HUES6 (cell line): Measurements from ENCODE around the gene DNAH8.

Source experiments
- H3K27ac ChIP-seq: 2 replicates; pipeline ENCODE4 v1.7.0; 2013; ENCODE audit warnings: low read depth, mild to moderate bottlenecking, low read length, inconsistent platforms
- H3K27me3 ChIP-seq: 2 replicates; pipeline ENCODE4 v1.6.1; 2013; ENCODE audit warnings: low read length; ENCODE audit not compliant: control insufficient read depth, insufficient read depth
- H3K36me3 ChIP-seq: 2 replicates; pipeline ENCODE4 v1.6.1; 2013; ENCODE audit warnings: low read length; ENCODE audit not compliant: control insufficient read depth, insufficient read depth
- H3K4me1 ChIP-seq: 2 replicates; pipeline ENCODE4 v1.6.1; 2013; ENCODE audit warnings: low read length; ENCODE audit not compliant: control insufficient read depth, insufficient read depth
- H3K4me3 ChIP-seq: 2 replicates; pipeline ENCODE4 v1.5.1; 2013; ENCODE audit warnings: low read depth, low read length
- H3K9ac ChIP-seq: one replicate; pipeline ENCODE4 v1.6.1; 2013; ENCODE audit warnings: mild to moderate bottlenecking, low read length
- H3K9me3 ChIP-seq: 2 replicates; pipeline ENCODE4 v1.6.1; 2013; ENCODE audit warnings: low read depth, low read length; ENCODE audit not compliant: control insufficient read depth, insufficient read depth

The DNAH8 gene

GRCh38 chr6:38843798-38844197 is 128.7 kb downstream of the DNAH8 start:
- no peaks in the 10 kb centered on the region for H3K9me3 ChIP-seq
- H3K9ac ChIP-seq: no peak overlapping the region
- no peaks in the 10 kb centered on the region for H3K36me3 ChIP-seq
- no peaks in the 10 kb centered on the region for H3K27me3 ChIP-seq
- no peaks in the 10 kb centered on the region for H3K4me1 ChIP-seq
- no peak overlapping the region for H3K4me3 ChIP-seq
- H3K27ac ChIP-seq: no peak overlapping the region

- Histone ChIP-seq H3K27me3 (no peaks in the 10 kb centered on the region), H3K9ac (no peak overlapping the region), H3K4me1 (no peaks in the 10 kb centered on the region), H3K27ac (no peak overlapping the region), H3K36me3 (no peaks in the 10 kb centered on the region), H3K9me3 (no peaks in the 10 kb centered on the region), H3K4me3 (no peak overlapping the region)
Observed at GRCh38 chr6:38845931-38846330, 130.8 kb downstream of the DNAH8 start.

DNA sequence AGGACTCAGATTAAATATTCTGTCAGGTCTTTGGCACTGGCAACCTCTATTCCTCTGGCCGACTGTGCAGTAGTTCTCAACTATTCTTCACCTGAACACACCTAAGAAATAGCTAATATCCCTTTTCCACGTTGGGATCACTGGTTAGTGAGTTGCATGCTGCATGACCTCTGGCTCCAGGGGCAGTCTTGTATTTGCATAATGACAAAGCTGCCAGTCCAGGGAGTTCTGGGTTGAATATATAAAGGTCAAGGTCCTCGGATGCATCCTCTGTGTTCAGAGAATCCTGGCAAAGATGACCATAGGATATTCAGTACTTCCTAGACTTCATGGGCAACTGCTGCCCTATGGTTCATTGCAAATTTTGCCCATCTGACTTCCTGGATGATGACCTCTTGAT is 131.2 kb downstream of the DNAH8 start:
- Histone ChIP-seq H3K27ac (no peak overlapping the region), H3K9ac (no peak overlapping the region), H3K27me3 (no peaks in the 10 kb centered on the region), H3K4me1 (no peaks in the 10 kb centered on the region), H3K4me3 (no peak overlapping the region), H3K9me3 (no peaks in the 10 kb centered on the region), H3K36me3 (no peaks in the 10 kb centered on the region)

GRCh38 chr6:38846844-38847243 is 131.7 kb downstream of the DNAH8 start:
- no peaks in the 10 kb centered on the region for H3K9me3 ChIP-seq
- no peak overlapping the region for H3K27ac ChIP-seq
- no peak overlapping the region for H3K9ac ChIP-seq
- H3K36me3 ChIP-seq: no peaks in the 10 kb centered on the region
- no peak overlapping the region for H3K4me3 ChIP-seq
- no peaks in the 10 kb centered on the region for H3K27me3 ChIP-seq
- no peaks in the 10 kb centered on the region for H3K4me1 ChIP-seq

DNA sequence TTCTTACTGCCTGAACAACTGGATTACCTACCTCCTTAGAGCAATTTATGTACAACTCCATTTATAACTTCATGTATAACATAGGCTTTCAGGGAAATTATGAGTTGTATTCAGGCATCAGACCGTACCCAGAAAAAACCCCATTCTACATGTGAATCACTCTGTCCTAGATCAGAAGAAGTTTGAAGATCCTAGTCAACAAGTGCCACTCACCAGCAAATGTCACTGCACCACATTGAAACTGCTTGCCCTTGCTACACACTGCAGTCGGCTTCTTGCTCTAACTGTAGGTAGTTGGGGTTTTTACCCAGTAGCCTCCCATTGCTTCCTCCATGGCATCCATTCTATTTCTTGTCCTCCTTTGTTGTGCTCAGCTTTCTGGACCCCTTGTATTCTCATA is 132.4 kb downstream of the DNAH8 start:
- H3K36me3 ChIP-seq: no peaks in the 10 kb centered on the region

GRCh38 chr6:38848760-38849159 is 133.6 kb downstream of the DNAH8 start:
- Histone ChIP-seq H3K9ac (no peak overlapping the region), H3K4me1 (peaks cover 3% of the 10 kb centered on the region; the same call in 1 of the 2 replicates), H3K27me3 (no peaks in the 10 kb centered on the region), H3K27ac (no peak overlapping the region), H3K36me3 (no peaks in the 10 kb centered on the region), H3K4me3 (no peak overlapping the region), H3K9me3 (no peaks in the 10 kb centered on the region)

More for the DNA sequence above, 132.4 kb downstream of the DNAH8 start:
- H3K27ac ChIP-seq: no peak overlapping the region
- H3K4me3 ChIP-seq: no peak overlapping the region
- no peaks in the 10 kb centered on the region for H3K9me3 ChIP-seq
- H3K27me3 ChIP-seq: no peaks in the 10 kb centered on the region
- no peak overlapping the region for H3K9ac ChIP-seq
- H3K4me1 ChIP-seq: no peaks in the 10 kb centered on the region

DNA sequence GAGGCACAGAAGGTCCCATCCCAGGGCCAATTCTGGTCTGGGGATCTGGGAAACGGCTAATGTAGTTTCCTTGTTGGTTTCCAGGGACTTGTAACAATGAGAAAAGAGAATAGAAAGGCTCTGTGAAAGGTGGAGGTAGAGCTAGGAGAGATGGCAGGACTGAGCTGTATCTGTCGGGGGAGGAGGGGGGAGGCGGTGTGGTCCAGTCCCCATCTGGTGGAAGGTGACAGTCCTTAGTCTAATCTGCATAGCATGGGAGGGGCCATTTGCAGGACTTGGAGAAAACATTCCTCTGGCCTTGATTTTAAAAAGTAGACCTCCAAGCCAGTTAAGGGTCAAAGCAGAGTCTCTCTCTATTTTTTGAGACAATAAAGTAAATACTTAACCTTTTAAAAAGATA is 137.1 kb downstream of the DNAH8 start:
- Histone ChIP-seq H3K27me3 (no peaks in the 10 kb centered on the region), H3K27ac (no peak overlapping the region), H3K4me3 (no peak overlapping the region), H3K9ac (no peak overlapping the region), H3K4me1 (peaks cover 3% of the 10 kb centered on the region; the same call in 1 of the 2 replicates), H3K36me3 (no peaks in the 10 kb centered on the region), H3K9me3 (no peaks in the 10 kb centered on the region)

- H3K27ac ChIP-seq: no peak overlapping the region
Observed at GRCh38 chr6:38853236-38853635, 138.1 kb downstream of the DNAH8 start.

GRCh38 chr6:38856492-38856891 is 141.4 kb downstream of the DNAH8 start:
- Histone ChIP-seq H3K4me3 (no peak overlapping the region), H3K27ac (no peak overlapping the region), H3K27me3 (no peaks in the 10 kb centered on the region)

More at GRCh38 chr6:38853236-38853635, 138.1 kb downstream of the DNAH8 start:
- Histone ChIP-seq H3K27me3 (no peaks in the 10 kb centered on the region), H3K9ac (no peak overlapping the region), H3K9me3 (no peaks in the 10 kb centered on the region), H3K4me3 (no peak overlapping the region), H3K4me1 (peaks cover 3% of the 10 kb centered on the region; the same call in 1 of the 2 replicates), H3K36me3 (no peaks in the 10 kb centered on the region)

DNA sequence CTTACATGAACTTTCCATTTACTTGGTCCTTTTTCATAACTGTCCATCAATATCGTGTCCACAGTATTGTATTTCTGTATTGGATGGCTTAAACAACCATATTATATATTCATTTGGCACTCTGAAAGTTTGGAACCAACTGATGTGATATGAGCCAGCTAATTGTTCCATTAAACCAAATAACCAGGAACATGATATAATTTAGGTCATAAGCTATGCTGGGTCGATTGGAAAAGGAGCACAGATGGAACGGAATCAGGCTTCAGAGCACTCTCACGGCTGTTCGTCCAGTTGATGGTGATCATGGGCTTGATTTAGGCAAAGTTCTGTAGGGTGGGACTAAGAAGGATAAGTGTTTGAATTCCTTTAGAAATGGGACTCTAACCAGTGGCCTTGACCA is 142.7 kb downstream of the DNAH8 start:
- H3K27me3 ChIP-seq: no peaks in the 10 kb centered on the region
- H3K4me1 ChIP-seq: peaks cover 3% of the 10 kb centered on the region; the same call in 1 of the 2 replicates
- H3K36me3 ChIP-seq: no peaks in the 10 kb centered on the region
- no peak overlapping the region for H3K9ac ChIP-seq
- H3K9me3 ChIP-seq: no peaks in the 10 kb centered on the region
- H3K4me3 ChIP-seq: no peak overlapping the region
- no peak overlapping the region for H3K27ac ChIP-seq

More at GRCh38 chr6:38856492-38856891, 141.4 kb downstream of the DNAH8 start:
- peaks cover 3% of the 10 kb centered on the region; the same call in 1 of the 2 replicates for H3K4me1 ChIP-seq
- no peak overlapping the region for H3K9ac ChIP-seq
- no peaks in the 10 kb centered on the region for H3K36me3 ChIP-seq
- no peaks in the 10 kb centered on the region for H3K9me3 ChIP-seq

DNA sequence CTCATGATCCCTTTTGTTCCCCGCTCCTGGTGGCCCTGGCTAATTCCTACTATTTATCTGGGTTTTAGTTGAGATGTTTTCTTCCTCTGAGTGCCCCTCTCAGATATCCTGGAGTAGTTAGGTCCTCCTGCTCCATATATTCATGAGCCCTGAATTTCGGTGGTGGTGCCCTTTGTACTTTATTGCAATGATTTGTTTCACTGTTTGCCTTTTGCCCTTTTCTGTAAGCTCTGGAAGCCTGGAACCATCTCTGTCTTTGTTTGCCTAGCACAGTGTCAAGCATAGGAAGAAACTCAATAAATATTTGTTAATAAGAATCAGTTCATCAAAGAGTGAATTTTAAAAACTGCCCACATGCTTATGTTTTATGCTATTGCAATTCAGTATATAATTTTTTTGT is 144.9 kb downstream of the DNAH8 start:
- no peaks in the 10 kb centered on the region for H3K36me3 ChIP-seq
- H3K27ac ChIP-seq: no peak overlapping the region
- no peaks in the 10 kb centered on the region for H3K27me3 ChIP-seq
- no peaks in the 10 kb centered on the region for H3K9me3 ChIP-seq
- no peak overlapping the region for H3K9ac ChIP-seq
- no peaks in the 10 kb centered on the region for H3K4me1 ChIP-seq
- H3K4me3 ChIP-seq: no peak overlapping the region

DNA sequence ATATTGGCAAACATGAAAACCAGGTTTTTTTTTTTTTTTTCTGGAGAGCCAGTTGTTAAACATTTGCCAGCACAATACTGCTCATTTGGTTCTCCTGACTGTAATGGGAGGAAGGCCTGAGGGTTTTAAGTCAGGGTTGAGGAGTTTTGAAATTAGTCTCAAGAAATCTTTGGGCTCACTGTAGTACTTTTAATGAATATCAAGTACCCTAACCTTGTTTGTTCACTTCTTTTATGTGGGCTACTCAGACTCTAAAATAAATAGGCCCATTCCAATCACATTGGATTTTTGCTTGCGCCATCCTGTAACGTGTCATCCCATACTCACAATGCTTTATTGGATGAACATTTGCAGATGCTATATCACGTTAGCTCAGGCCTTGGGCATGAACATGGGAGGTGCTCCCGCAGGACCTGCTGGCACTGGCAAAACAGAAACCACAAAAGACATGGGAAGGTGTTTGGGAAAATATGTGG is 146.9 kb downstream of the DNAH8 start:
- Histone ChIP-seq H3K27ac (no peak overlapping the region), H3K9ac (no peak overlapping the region), H3K4me1 (no peaks in the 10 kb centered on the region), H3K36me3 (no peaks in the 10 kb centered on the region), H3K9me3 (no peaks in the 10 kb centered on the region), H3K4me3 (no peak overlapping the region), H3K27me3 (no peaks in the 10 kb centered on the region)
